ENCODE data around the gene MMD. TPM values are rescaled to one million over a fixed set of nuclear protein-coding genes. Genes with fewer than 3 reads are reported as not detected.

The MMD gene
- polyA plus RNA-seq, 1 donor = 27.7 TPM

DNA sequence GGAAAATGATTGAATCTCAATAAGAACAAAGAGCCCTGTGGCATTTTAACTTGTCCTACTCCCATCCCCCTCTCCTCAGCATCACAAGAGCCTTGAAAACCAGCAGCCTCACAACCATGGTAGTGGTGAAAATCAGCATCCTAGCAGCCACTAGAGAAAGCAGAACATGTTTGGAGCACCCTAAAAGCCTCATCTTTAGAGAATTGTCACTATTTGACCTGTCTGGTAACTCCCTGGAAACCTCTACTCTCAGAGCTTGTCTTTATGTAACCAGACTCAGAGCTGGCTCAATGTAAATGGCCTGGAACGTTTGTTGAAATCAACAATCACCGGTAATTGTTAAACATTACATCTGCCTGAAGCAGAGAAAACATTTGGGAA is 70.8 kb downstream of the MMD start:
- no peak for DNase-seq

- peak; percentile 55 for DNase-seq
Measured at GRCh38 chr17:55348749-55349354, 72.8 kb downstream of the MMD start.

GRCh38 chr17:55347341-55347740 is 74.3 kb downstream of the MMD start:
- DNase-seq = no peak

- DNase-seq = no peak
Measured at GRCh38 chr17:55346658-55347057, 75.0 kb downstream of the MMD start.

DNA sequence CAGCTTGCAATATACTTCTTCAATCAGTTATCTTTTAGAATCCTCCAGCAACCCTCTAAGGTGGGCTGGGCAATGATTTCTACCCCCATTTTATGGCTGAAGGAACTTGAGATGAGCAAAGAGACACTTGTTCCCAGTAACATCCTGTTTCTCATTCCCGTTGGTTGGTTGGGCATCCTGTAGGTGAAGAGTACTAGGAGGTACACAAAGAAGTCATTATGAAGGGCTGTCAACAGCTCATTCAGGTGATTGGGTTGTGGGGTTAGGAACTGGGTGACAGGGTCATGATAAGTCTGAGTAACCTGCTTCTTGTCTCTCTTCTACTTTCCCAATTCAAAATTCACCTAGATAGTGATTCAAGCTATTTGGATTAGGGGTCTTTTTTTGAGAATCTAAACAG is 76.5 kb downstream of the MMD start:
- no peak for DNase-seq

DNA sequence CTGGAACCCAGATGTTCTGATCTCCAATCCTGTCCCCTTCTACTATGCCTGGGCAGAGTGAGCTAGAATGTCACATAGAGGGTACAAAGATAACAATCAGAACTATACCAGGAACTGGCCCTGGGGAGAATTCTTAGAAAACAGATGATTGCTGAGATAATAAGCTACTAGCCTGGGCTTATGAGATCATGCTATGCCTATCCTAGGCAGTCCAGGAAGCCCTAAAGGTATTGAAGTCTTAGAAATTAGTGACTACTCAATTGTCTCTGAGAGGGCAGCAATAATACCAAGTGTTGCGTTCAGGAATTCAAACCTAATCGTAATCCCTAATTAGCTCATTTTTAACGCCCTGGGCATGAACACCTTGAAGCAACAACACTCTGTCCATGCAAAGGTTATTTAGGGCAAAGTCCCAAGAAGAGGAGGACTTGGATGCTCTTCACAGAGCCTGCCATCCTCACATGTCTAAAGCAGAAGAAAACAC is 77.1 kb downstream of the MMD start:
- DNase-seq = no peak

- no peak for DNase-seq
Measured at GRCh38 chr17:55343900-55344513, 77.6 kb downstream of the MMD start.

GRCh38 chr17:55342800-55343585 is 78.6 kb downstream of the MMD start:
- no peak for DNase-seq

Other genes with a start within 250 kb of the MMD start
- gene HLF, start 156.9 kb downstream of the MMD start, polyA plus RNA-seq (ENCODE audit: insufficient read length) = 4.8 TPM
- 0.05 TPM for gene SMIM36, start 89.6 kb upstream of the MMD start, polyA plus RNA-seq (ENCODE audit: insufficient read length)

Measured in left kidney (tissue), 2 donors.